ENCODE data around the gene TM7SF2.

DNA sequence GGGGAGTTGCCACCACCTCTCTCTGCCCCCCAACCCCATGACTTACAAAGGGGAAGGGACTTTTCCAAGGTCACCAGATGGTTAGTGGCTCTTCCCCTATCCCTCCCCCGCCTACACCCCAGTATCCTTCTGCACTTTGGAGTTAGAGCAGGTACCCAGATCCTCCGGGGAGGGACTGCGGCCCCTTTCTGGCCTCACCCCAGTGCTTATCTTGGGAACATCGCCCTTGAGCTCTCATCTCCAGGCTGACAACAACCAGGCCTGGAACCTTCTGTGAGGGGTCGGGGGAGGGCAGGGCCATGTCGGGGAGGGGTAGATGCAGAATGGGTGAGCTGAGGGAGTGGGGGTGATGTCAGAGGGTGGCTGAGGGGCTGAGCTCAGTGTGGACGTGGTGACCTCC is 45.8 kb upstream of the TM7SF2 start:
- TF ChIP-seq, protein P1, sequence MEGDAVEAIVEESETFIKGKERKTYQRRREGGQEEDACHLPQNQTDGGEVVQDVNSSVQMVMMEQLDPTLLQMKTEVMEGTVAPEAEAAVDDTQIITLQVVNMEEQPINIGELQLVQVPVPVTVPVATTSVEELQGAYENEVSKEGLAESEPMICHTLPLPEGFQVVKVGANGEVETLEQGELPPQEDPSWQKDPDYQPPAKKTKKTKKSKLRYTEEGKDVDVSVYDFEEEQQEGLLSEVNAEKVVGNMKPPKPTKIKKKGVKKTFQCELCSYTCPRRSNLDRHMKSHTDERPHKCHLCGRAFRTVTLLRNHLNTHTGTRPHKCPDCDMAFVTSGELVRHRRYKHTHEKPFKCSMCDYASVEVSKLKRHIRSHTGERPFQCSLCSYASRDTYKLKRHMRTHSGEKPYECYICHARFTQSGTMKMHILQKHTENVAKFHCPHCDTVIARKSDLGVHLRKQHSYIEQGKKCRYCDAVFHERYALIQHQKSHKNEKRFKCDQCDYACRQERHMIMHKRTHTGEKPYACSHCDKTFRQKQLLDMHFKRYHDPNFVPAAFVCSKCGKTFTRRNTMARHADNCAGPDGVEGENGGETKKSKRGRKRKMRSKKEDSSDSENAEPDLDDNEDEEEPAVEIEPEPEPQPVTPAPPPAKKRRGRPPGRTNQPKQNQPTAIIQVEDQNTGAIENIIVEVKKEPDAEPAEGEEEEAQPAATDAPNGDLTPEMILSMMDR (IDR thresholded peaks at IDR 0.05; ENCODE audit: low read depth, low read length, poor library complexity, severe bottlenecking) = no peak
- no peak for TF ChIP-seq EZH2phosphoT487 (IDR thresholded peaks at IDR 0.05; ENCODE audit: borderline replicate concordance, low read length)

Data from DOHH2 (cell line).